Measurements from ENCODE around the gene ACOXL. TPM values are rescaled to one million over a fixed set of nuclear protein-coding genes. Genes with fewer than 3 reads are reported as not detected.

Gene ACOXL
- total RNA-seq, 2 experiments from 2014 or later, result not detected

- Mint-ChIP-seq H3K9me3 (no peaks in the 10 kb centered on the region), H3K4me3 (no peak overlapping the region), H3K27me3 (ENCODE audit: low read depth) (peaks cover 22% of the 10 kb centered on the region), H3K4me1 (ENCODE audit: low read depth) (peaks cover 4% of the 10 kb centered on the region), H3K36me3 (ENCODE audit: low read depth) (no peaks in the 10 kb centered on the region), H3K27ac (no peak overlapping the region)
- no peak for DNase-seq
- intact Hi-C loops (cut with micrococcal nuclease), result no loop called here
- CTCF ChIA-PET, result interaction anchor here (0.6 to 2.8 kb wide), 23 partner anchors 8 to 906 kb away, joined by 3 to 20 read pairs (median 4); no protein-coding TSS in a partner anchor
These were observed 80.6 kb downstream of the ACOXL start for GRCh38 chr2:110812726-110813645.

DNA sequence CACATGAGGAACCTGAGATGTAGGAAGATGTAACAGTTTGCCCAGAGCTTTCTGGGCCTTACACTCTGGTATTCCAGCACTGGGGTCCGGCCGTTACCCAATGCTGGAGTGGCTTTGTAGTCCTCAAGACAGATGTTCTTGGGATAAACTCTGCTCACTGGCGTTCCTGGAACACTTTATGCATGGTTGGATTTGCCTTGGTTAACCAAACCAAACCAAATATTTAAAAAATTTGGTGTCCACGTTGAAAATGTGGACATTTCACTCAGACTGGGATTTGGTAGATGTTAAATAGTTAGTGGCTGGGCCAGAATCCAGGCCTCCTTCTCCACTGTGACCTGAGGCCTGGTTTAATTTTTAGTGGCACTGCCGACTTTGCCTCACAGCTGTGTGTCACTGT, 81.5 kb downstream of the ACOXL start:
- H3K9me3 Mint-ChIP-seq, result no peaks in the 10 kb centered on the region
- no peak overlapping the region for H3K27ac Mint-ChIP-seq
- peaks cover 4% of the 10 kb centered on the region for H3K4me1 Mint-ChIP-seq (ENCODE audit: low read depth)
- H3K36me3 Mint-ChIP-seq (ENCODE audit: low read depth), result no peaks in the 10 kb centered on the region
- CTCF ChIA-PET, result interaction anchor here (0.9 to 2.8 kb wide), 7 partner anchors 19 to 905 kb away, joined by 3 to 20 read pairs (median 8); no protein-coding TSS in a partner anchor
- no peak overlapping the region for H3K4me3 Mint-ChIP-seq
- no peak for DNase-seq
- intact Hi-C loops (cut with micrococcal nuclease), result no loop called here
- peaks cover 20% of the 10 kb centered on the region for H3K27me3 Mint-ChIP-seq (ENCODE audit: low read depth)

DNA sequence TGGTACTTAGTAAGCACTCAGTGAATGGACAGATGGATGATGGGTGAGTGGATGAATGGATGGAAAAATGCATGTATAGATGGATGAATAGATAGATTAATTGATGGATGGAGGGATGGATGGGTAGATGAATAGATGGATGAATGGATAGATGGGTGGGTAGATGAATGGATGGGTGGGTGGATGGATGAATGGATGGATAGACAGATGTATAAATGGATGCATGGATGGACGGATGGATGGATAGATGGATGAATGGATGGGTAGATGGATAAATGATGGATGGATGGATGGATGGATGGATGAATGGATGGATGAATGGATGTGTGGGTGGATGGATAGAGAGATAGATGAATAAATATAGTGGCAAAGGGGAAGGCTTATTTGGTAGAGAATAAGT, 83.6 kb downstream of the ACOXL start:
- no peaks in the 10 kb centered on the region for H3K9me3 Mint-ChIP-seq

DNA sequence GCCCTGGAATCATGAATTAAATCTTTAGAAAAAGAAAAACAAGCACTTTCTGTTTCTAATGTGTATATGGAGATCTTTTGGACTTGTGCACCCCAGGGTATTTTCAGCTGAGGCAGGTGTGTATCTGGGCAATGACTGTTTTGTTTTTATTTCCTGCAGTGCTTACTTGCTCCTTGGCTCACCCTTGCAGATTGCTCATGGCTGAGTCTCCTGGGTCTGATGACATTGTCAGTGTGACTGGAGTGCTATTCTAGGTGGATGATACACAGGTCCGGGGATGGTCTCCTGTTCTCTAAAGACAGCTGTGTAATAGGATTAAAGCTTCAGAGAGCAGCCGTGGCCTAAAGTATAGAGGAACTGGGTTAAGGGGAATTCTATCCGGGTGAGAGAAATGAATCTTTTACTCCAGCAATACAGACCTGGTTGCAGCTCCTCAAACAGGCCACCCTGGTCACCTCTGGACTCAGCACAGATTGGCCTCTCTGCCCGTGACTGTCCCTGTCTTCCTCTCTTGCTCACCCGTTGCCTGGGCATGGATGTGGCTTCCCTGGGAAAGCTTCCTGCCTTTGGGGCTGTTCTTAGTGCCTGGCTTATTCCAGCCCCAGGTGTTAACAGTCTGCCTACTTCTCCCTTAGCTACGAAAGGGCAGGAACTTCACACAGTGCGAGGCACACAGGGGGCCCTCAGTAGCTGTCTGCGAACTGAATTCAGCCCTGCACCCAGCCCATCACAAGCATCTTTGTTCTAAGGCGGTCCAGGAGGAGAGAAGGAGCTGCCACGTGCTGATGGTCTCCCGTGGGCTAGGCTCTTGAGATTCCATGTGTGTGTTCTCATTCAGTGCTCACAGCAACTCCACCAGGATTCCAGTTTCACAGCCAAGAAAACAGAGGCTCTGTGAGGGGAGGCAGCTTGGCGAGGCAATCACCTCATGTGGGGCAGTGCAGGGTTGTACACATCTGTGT, 84.3 kb downstream of the ACOXL start:
- DNase-seq, result no peak
- Mint-ChIP-seq H3K4me1 (ENCODE audit: low read depth) (peaks cover 8% of the 10 kb centered on the region), H3K36me3 (ENCODE audit: low read depth) (no peaks in the 10 kb centered on the region), H3K4me3 (no peak overlapping the region), H3K27me3 (ENCODE audit: low read depth) (peaks cover 23% of the 10 kb centered on the region), H3K9me3 (no peaks in the 10 kb centered on the region), H3K27ac (no peak overlapping the region)
- CTCF ChIA-PET, result interaction anchor here (0.7 kb wide), 1 partner anchor 27 kb away, joined by 3 read pairs; no protein-coding TSS in a partner anchor
- intact Hi-C loops (cut with micrococcal nuclease), result no loop called here

More for the DNA sequence above, 83.6 kb downstream of the ACOXL start:
- peaks cover 26% of the 10 kb centered on the region for H3K27me3 Mint-ChIP-seq (ENCODE audit: low read depth)
- intact Hi-C loops (cut with micrococcal nuclease), result no loop called here
- no peak overlapping the region for H3K27ac Mint-ChIP-seq
- H3K36me3 Mint-ChIP-seq (ENCODE audit: low read depth), result no peaks in the 10 kb centered on the region
- DNase-seq, result no peak
- CTCF ChIA-PET, result no interaction called here
- peaks cover 9% of the 10 kb centered on the region for H3K4me1 Mint-ChIP-seq (ENCODE audit: low read depth)
- no peak overlapping the region for H3K4me3 Mint-ChIP-seq

DNA sequence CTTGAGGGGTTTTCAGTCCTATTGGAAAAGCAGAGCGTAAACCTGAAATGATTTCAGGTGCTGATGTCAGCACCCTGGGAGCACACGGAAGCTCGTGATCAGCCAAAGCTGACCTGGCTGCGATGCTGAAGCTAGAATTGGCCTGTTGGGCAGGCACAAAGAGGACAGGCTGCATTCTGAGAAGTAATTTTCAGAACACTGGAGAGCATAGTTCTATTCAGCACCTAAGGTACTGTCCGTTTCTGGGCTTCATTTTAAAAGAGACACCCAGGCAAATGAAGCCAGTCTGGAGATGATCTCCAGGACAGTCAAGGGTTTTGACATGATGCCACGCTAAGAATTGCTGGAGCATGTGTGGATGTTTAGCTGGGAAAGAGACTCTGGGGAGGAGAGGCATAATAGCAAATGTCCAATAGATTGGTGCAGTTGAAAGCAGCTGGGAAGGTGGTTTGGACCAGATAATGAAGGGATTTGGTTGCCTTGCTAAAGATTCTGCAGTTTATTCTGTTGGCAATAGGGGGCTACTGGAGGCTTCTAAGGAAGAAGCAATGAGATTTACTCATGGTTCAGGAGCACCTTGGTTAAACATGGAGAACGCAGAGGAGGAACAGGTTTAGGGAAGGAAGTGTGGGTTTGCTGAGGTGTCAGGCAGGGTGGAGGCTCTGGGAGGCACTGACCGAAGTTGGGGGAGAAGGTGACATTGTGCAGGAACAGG, 86.6 kb downstream of the ACOXL start:
- CTCF ChIA-PET, result interaction anchor here (1.0 kb wide), 1 partner anchor 28 kb away, joined by 3 read pairs; no protein-coding TSS in a partner anchor
- intact Hi-C loops (cut with micrococcal nuclease), result no loop called here
- Mint-ChIP-seq H3K4me3 (no peak overlapping the region), H3K36me3 (ENCODE audit: low read depth) (peaks cover 2% of the 10 kb centered on the region), H3K9me3 (peaks cover 4% of the 10 kb centered on the region), H3K27me3 (ENCODE audit: low read depth) (peaks cover 19% of the 10 kb centered on the region), H3K4me1 (ENCODE audit: low read depth) (peaks cover 5% of the 10 kb centered on the region), H3K27ac (no peak overlapping the region)
- DNase-seq, result no peak

GRCh38 chr2:110819711-110820110, 87.3 kb downstream of the ACOXL start:
- no peak for DNase-seq
- peaks cover 2% of the 10 kb centered on the region for H3K36me3 Mint-ChIP-seq (ENCODE audit: low read depth)
- H3K4me1 Mint-ChIP-seq (ENCODE audit: low read depth), result peaks cover 5% of the 10 kb centered on the region
- H3K27ac Mint-ChIP-seq, result no peak overlapping the region
- no peak overlapping the region for H3K4me3 Mint-ChIP-seq
- intact Hi-C loops (cut with micrococcal nuclease), result no loop called here
- peaks cover 11% of the 10 kb centered on the region for H3K9me3 Mint-ChIP-seq
- CTCF ChIA-PET, result interaction anchor here (0.7 to 1.0 kb wide), 2 partner anchors 27 to 52 kb away, joined by 3 read pairs; no protein-coding TSS in a partner anchor
- H3K27me3 Mint-ChIP-seq (ENCODE audit: low read depth), result peaks cover 19% of the 10 kb centered on the region

GRCh38 chr2:110820128-110820527, 87.8 kb downstream of the ACOXL start:
- Mint-ChIP-seq H3K9me3 (peaks cover 15% of the 10 kb centered on the region), H3K27me3 (ENCODE audit: low read depth) (peaks cover 19% of the 10 kb centered on the region), H3K4me3 (no peak overlapping the region), H3K27ac (no peak overlapping the region), H3K36me3 (ENCODE audit: low read depth) (peaks cover 2% of the 10 kb centered on the region), H3K4me1 (ENCODE audit: low read depth) (peaks cover 5% of the 10 kb centered on the region)
- intact Hi-C loops (cut with micrococcal nuclease), result no loop called here
- CTCF ChIA-PET, result interaction anchor here (0.7 kb wide), 1 partner anchor 52 kb away, joined by 3 read pairs; no protein-coding TSS in a partner anchor
- no peak for DNase-seq

- intact Hi-C loops (cut with micrococcal nuclease), result no loop called here
- peaks cover 15% of the 10 kb centered on the region for H3K9me3 Mint-ChIP-seq
- H3K36me3 Mint-ChIP-seq (ENCODE audit: low read depth), result peaks cover 2% of the 10 kb centered on the region
- H3K4me3 Mint-ChIP-seq, result no peak overlapping the region
- peaks cover 9% of the 10 kb centered on the region for H3K4me1 Mint-ChIP-seq (ENCODE audit: low read depth)
- H3K27me3 Mint-ChIP-seq (ENCODE audit: low read depth), result peaks cover 19% of the 10 kb centered on the region
- DNase-seq, result no peak
- CTCF ChIA-PET, result interaction anchor here (0.9 to 1.8 kb wide), 2 partner anchors 11 to 38 kb away, joined by 3 to 9 read pairs; no protein-coding TSS in a partner anchor
- H3K27ac Mint-ChIP-seq, result no peak overlapping the region
These were observed 90.8 kb downstream of the ACOXL start for GRCh38 chr2:110823165-110823564.

GRCh38 chr2:110827511-110827910, 95.1 kb downstream of the ACOXL start:
- H3K4me3 Mint-ChIP-seq, result no peak overlapping the region
- H3K36me3 Mint-ChIP-seq (ENCODE audit: low read depth), result peaks cover 2% of the 10 kb centered on the region
- intact Hi-C loops (cut with micrococcal nuclease), result no loop called here
- H3K4me1 Mint-ChIP-seq (ENCODE audit: low read depth), result peaks cover 4% of the 10 kb centered on the region
- CTCF ChIA-PET, result interaction anchor here (2.1 kb wide), 1 partner anchor 15 kb away, joined by 12 read pairs; no protein-coding TSS in a partner anchor
- peaks cover 12% of the 10 kb centered on the region for H3K27me3 Mint-ChIP-seq (ENCODE audit: low read depth)
- H3K27ac Mint-ChIP-seq, result no peak overlapping the region
- H3K9me3 Mint-ChIP-seq, result peaks cover 15% of the 10 kb centered on the region
- DNase-seq, result no peak

- Mint-ChIP-seq H3K36me3 (ENCODE audit: low read depth) (peaks cover 2% of the 10 kb centered on the region), H3K9me3 (peaks cover 15% of the 10 kb centered on the region), H3K4me3 (no peak overlapping the region), H3K27ac (no peak overlapping the region), H3K4me1 (ENCODE audit: low read depth) (peaks cover 13% of the 10 kb centered on the region), H3K27me3 (ENCODE audit: low read depth) (peaks cover 15% of the 10 kb centered on the region)
- DNase-seq, result no peak
- CTCF ChIA-PET, result interaction anchor here (0.6 to 2.4 kb wide), 2 partner anchors 16 to 1934 kb away, joined by 3 to 7 read pairs; no protein-coding TSS in a partner anchor
- intact Hi-C loops (cut with micrococcal nuclease), result no loop called here
These were observed 96.0 kb downstream of the ACOXL start for GRCh38 chr2:110828330-110828729.

DNA sequence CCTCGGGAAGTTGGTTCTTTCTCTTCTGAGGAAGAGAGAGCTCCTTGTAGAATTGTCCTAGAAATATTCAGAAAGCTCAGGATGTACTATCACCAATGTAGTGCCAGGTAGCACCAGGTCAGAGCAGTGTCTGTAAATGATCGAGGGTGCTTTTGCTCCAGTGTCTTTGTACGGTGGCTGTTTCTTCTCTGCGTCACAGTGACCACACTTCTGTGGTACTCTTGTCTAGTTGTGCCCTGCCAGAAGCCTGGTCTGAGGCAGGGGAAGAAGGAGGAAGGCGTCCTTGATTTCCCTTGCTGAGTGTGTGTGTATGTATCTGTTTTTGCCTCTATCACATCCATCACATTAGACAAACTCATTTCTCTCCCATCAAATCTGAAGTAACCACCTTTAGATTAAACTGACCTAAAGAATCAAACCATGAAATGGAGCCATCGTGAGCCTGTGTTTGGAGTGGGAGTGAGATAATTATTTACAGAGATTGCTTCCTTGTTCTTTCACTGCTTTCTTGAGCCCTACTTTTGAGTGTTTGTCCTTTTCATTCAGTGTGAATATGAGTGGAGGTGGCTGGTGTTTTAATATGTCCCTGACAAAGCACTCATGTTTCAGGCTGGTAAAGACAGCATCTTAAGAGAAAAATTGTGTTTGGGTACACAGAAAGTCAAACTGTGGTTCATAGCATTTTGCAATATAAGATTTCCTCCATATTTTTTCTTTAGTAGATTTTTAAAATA, 97.2 kb downstream of the ACOXL start:
- intact Hi-C loops (cut with micrococcal nuclease), result no loop called here
- CTCF ChIA-PET, result interaction anchor here (2.4 kb wide), 1 partner anchor 18 kb away, joined by 7 read pairs; no protein-coding TSS in a partner anchor
- H3K4me3 Mint-ChIP-seq, result no peak overlapping the region
- no peak for DNase-seq
- peaks cover 25% of the 10 kb centered on the region for H3K27me3 Mint-ChIP-seq (ENCODE audit: low read depth)
- H3K27ac Mint-ChIP-seq, result no peak overlapping the region
- no peaks in the 10 kb centered on the region for H3K36me3 Mint-ChIP-seq (ENCODE audit: low read depth)
- peaks cover 5% of the 10 kb centered on the region for H3K9me3 Mint-ChIP-seq
- peaks cover 24% of the 10 kb centered on the region for H3K4me1 Mint-ChIP-seq (ENCODE audit: low read depth)
